ENCODE results near the gene REV3L. TPM values are rescaled to one million over a fixed set of nuclear protein-coding genes. Genes with fewer than 3 reads are reported as not detected.
A peak's percentile ranks its signal among the peaks of the same experiment; 100 is the strongest.

The REV3L gene
- total RNA-seq, result 10 to 100 TPM; 26.5 to 91.4 TPM
- 10 to 100 TPM in 1 of 2 donors, 1 to 10 TPM in 1; 8.8 to 13.1 TPM for polyA plus RNA-seq
- long read RNA-seq, donor 1, partial matches to known transcripts, result 5 of 5 reads
- long read RNA-seq, donor 1, other reads (novel, unspliced or antisense), result 0 of 5 reads
- long read RNA-seq, donor 2, result 0 reads
- long read RNA-seq, donor 3, partial matches to known transcripts, result 5 of 5 reads
- long read RNA-seq, donor 3, other reads (novel, unspliced or antisense), result 0 of 5 reads
- long read RNA-seq, donor 4, partial matches to known transcripts, result 16 of 16 reads
- long read RNA-seq, donor 4, other reads (novel, unspliced or antisense), result 0 of 16 reads
- long read RNA-seq, donor 5, partial matches to known transcripts, result 13 of 14 reads
- long read RNA-seq, donor 5, other reads (novel, unspliced or antisense), result 0 of 14 reads

GRCh38 chr6:111482959-111483735 is at the start of gene REV3L:
Gene REV3L (minus strand): TSS chr6:111483218. CDS start chr6:111482888, 330 bp downstream.
- H3K27me3 ChIP-seq (ENCODE audit: control insufficient read depth in 3 of 3, insufficient read depth in 3 of 3, low read length in 2 of 3), result no peaks in the 10 kb centered on the region
- H3K4me3 ChIP-seq, result peak within 1 kb of the TSS; percentile 85
- DNase-seq (peak; percentile 95 to 97 (median 96)), ATAC-seq (ENCODE audit: insufficient read depth, low FRiP score) (peak; percentile 80)
- WGBS, 2 donors, result 0 to 1% methylated on average over 46 to 81 of the region's 84 CpGs
- peak within 1 kb of the TSS; percentile 78 to 97 for H3K9ac ChIP-seq (ENCODE audit: insufficient read depth in 1 of 2, low read length in 2 of 2)
- peaks cover under 1 to 33% (median 8%) of the 10 kb centered on the region in 5 donors for H3K4me1 ChIP-seq (ENCODE audit: control insufficient read depth in 5 of 5, insufficient read depth in 5 of 5, low read length in 5 of 5)
- no peak for TF ChIP-seq CTCF (IDR thresholded peaks at IDR 0.05; ENCODE audit: control extremely low read depth, extremely low read depth)
- H3K27ac ChIP-seq (ENCODE audit: low read depth in 1 of 2, low read length in 1 of 2), result peak within 1 kb of the TSS; percentile 93 to 99
- H3K9me3 ChIP-seq (ENCODE audit: control insufficient read depth in 4 of 4, insufficient read depth in 3 of 4, low read length in 3 of 4), result no peaks in the 10 kb centered on the region
- H3K36me3 ChIP-seq (ENCODE audit: control insufficient read depth in 4 of 4, insufficient read depth in 4 of 4, low read length in 4 of 4), result peaks cover 0 to 6% (median 2%) of the 10 kb centered on the region in 4 donors

DNA sequence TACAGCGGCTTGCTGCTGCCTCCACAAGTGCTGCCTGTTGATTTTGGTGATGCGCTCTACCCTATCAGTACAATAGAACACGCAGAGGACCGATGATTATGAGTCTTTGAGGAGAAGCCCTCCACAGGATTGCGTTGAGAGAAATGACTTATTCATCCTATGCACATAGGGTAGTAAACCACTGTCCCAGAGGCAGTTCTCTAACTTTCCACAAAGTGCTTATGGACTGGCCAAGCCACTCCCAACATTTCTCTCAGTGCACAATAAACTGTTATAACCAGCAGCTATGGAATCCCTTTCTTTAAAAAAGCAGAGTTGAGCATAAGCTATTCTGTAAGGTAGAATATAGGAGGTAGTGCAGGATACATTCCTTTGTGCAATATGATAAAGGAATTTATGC is 48.2 kb upstream of the REV3L start:
- H3K27ac ChIP-seq (ENCODE audit: low read depth in 1 of 2, low read length in 1 of 2), result no peak overlapping the region
- H3K4me1 ChIP-seq (ENCODE audit: control insufficient read depth in 5 of 5, insufficient read depth in 5 of 5, low read length in 5 of 5), result peaks cover 0 to 11% (median 3%) of the 10 kb centered on the region in 5 donors
- H3K4me3 ChIP-seq, result no peak overlapping the region
- ATAC-seq (ENCODE audit: insufficient read depth, low FRiP score) (no peak), DNase-seq (no peak)
- TF ChIP-seq CTCF (IDR thresholded peaks at IDR 0.05; ENCODE audit: control extremely low read depth, extremely low read depth), result no peak
- no peaks in the 10 kb centered on the region for H3K9me3 ChIP-seq (ENCODE audit: control insufficient read depth in 4 of 4, insufficient read depth in 3 of 4, low read length in 3 of 4)
- H3K27me3 ChIP-seq (ENCODE audit: control insufficient read depth in 3 of 3, insufficient read depth in 3 of 3, low read length in 2 of 3), result no peaks in the 10 kb centered on the region
- no peaks in the 10 kb centered on the region for H3K36me3 ChIP-seq (ENCODE audit: control insufficient read depth in 4 of 4, insufficient read depth in 4 of 4, low read length in 4 of 4)
- WGBS, 2 donors, result 96 to 99% methylated on average over 5 of the region's 5 CpGs
- H3K9ac ChIP-seq (ENCODE audit: insufficient read depth in 1 of 2, low read length in 2 of 2), result no peak overlapping the region

DNA sequence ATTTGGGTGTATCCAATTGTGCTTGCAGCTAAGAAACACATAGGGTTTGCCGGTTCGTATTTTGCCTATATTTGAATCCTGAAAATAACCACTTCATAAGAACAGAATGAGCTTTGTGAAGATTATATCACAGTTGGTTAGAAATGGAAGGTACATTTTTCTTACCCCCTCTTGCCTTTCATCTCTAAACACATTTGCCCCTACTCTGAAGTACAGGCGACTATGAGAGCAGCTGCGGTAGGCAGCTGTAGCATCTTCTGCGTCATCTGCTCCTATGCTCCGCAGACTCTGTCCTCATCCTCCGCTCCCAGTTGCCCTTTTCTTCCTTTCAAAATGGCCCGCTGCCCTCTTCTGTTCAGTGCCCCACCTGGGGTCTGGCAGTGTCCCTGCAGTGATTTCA is 47.6 kb upstream of the REV3L start:
- WGBS, 2 donors, result 96 to 98% methylated on average over 8 of the region's 8 CpGs
- ATAC-seq (ENCODE audit: insufficient read depth, low FRiP score), result no peak
- Histone ChIP-seq H3K36me3 (ENCODE audit: control insufficient read depth in 4 of 4, insufficient read depth in 4 of 4, low read length in 4 of 4) (no peaks in the 10 kb centered on the region), H3K9me3 (ENCODE audit: control insufficient read depth in 4 of 4, insufficient read depth in 3 of 4, low read length in 3 of 4) (no peaks in the 10 kb centered on the region), H3K9ac (ENCODE audit: insufficient read depth in 1 of 2, low read length in 2 of 2) (no peak overlapping the region), H3K4me3 (no peak overlapping the region), H3K27me3 (ENCODE audit: control insufficient read depth in 3 of 3, insufficient read depth in 3 of 3, low read length in 2 of 3) (no peaks in the 10 kb centered on the region), H3K4me1 (ENCODE audit: control insufficient read depth in 5 of 5, insufficient read depth in 5 of 5, low read length in 5 of 5) (peaks cover 0 to 11% (median 2%) of the 10 kb centered on the region in 5 donors), H3K27ac (ENCODE audit: low read depth in 1 of 2, low read length in 1 of 2) (no peak overlapping the region)
- DNase-seq, result no peak
- no peak for TF ChIP-seq CTCF (IDR thresholded peaks at IDR 0.05; ENCODE audit: control extremely low read depth, extremely low read depth)

Data from lung (tissue), 16 donors.